GM23248 (cell line): ENCODE measurements around the gene OR10J5.

Source experiments
- EZH2 ChIP-seq: fragments of 200-600 bp; sonication (generic); IDR thresholded peaks from 2 replicates; pipeline ENCODE4 v1.6.1; 2018; ENCODE audit warnings: antibody characterized with exemption, mild to moderate bottlenecking; ENCODE audit not compliant: insufficient read depth, poor library complexity, severe bottlenecking
- EZH2phosphoT487 ChIP-seq: fragments of 200-600 bp; sonication (generic); IDR thresholded peaks from 2 replicates; pipeline ENCODE4 v1.6.1; 2018; ENCODE audit warnings: antibody characterized with exemption, moderate library complexity, mild to moderate bottlenecking, low read depth; ENCODE audit not compliant: insufficient read depth

DNA sequence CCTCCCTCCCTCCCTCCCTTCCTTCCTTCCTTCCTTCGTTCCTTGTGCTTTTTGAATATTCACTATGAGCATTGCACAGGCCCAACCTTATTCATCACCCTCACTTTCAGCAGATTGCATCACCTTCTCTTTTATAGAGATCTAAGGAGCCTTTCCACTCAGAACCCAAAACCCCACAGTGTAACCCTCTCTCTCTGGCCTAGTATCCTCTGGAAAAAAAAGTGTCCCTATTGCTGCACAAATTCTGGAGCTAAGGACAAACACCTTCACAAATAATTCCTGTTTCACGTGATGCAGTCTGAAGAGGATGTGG, 25.6 kb downstream of the OR10J5 start:
- no peak for TF ChIP-seq EZH2phosphoT487
- TF ChIP-seq EZH2, result no peak
